Keratinocyte (primary cell): ENCODE results near the gene S100PBP. TPM values are rescaled to one million over a fixed set of nuclear protein-coding genes. Genes with fewer than 3 reads are reported as not detected.
A peak's percentile ranks its signal among the peaks of the same experiment; 100 is the strongest.

Experiments used
- DNase-seq: peaks from one replicate; pipeline ENCODE4 v3.0.0-alpha.2; 2011; ENCODE audit warnings: low read depth, missing footprints, low spot score
- FAIRE-seq: peaks from 2 replicates; lab custom pipeline; 2011; peaks lifted over from hg19 to GRCh38; lab: Jason Lieb, UNC
- H2AFZ ChIP-seq: 2 replicates; pipeline ENCODE4 v1.6.0; 2012; ENCODE audit warnings: low read length, control low read depth, inconsistent platforms; ENCODE audit not compliant: control insufficient read depth
- H3K27ac ChIP-seq: 2 replicates; pipeline ENCODE4 v1.5.1; 2011; ENCODE audit warnings: low read length; ENCODE audit not compliant: control insufficient read depth, insufficient read depth
- H3K27me3 ChIP-seq: 3 replicates; pipeline ENCODE4 v1.6.0; 2011; ENCODE audit warnings: low read length; ENCODE audit not compliant: control insufficient read depth, insufficient read depth; ENCODE audit errors: extremely low read depth
- H3K36me3 ChIP-seq, 2 experiments: 2 replicates in 1 of 2; 3 replicates in 1 of 2; pipeline ENCODE4 v1.5.1; 2011; ENCODE audit warnings: low read length in 2 of 2, mild to moderate bottlenecking in 1 of 2; ENCODE audit not compliant: control insufficient read depth in 2 of 2, insufficient read depth in 2 of 2; ENCODE audit errors: extremely low read depth in 1 of 2
- H3K4me1 ChIP-seq: 3 replicates; pipeline ENCODE4 v1.5.1; 2011; ENCODE audit warnings: low read length; ENCODE audit not compliant: control insufficient read depth, insufficient read depth; ENCODE audit errors: extremely low read depth
- H3K4me2 ChIP-seq: 3 replicates; pipeline ENCODE4 v1.6.0; 2011; ENCODE audit warnings: low read depth, low read length; ENCODE audit not compliant: control insufficient read depth, insufficient read depth; ENCODE audit errors: extremely low read depth
- H3K4me3 ChIP-seq, 3 experiments: fragments of 200-600 bp in 1 of 3; sonication (generic) in 1 of 3; 2 replicates in 2 of 3; 3 replicates in 1 of 3; pipeline ENCODE4 v1.5.1; 2011 to 2016; ENCODE audit warnings: low read length in 3 of 3, mild to moderate bottlenecking in 3 of 3, control low read depth in 2 of 3, inconsistent platforms in 1 of 3, low read depth in 1 of 3, mixed read lengths in 1 of 3, mixed run types in 1 of 3, moderate library complexity in 1 of 3; ENCODE audit not compliant: control insufficient read depth in 2 of 3, insufficient read depth in 2 of 3; ENCODE audit errors: extremely low read depth in 1 of 3
- H3K79me2 ChIP-seq: 2 replicates; pipeline ENCODE4 v1.6.0; 2012; ENCODE audit warnings: low read length; ENCODE audit not compliant: control insufficient read depth, insufficient read depth
- H3K9ac ChIP-seq: 3 replicates; pipeline ENCODE4 v1.6.0; 2011; ENCODE audit warnings: low read length; ENCODE audit not compliant: control insufficient read depth, insufficient read depth; ENCODE audit errors: extremely low read depth
- H3K9me1 ChIP-seq: 3 replicates; pipeline ENCODE4 v1.6.0; 2011; ENCODE audit warnings: low read length; ENCODE audit not compliant: control insufficient read depth, insufficient read depth; ENCODE audit errors: extremely low read depth
- H3K9me3 ChIP-seq: 2 replicates; pipeline ENCODE4 v1.5.1; 2012; ENCODE audit warnings: low read depth, low read length; ENCODE audit not compliant: control insufficient read depth
- H4K20me1 ChIP-seq: 3 replicates; pipeline ENCODE4 v1.6.0; 2011; ENCODE audit warnings: low read length; ENCODE audit not compliant: control insufficient read depth, insufficient read depth; ENCODE audit errors: extremely low read depth
- EZH2 ChIP-seq: IDR thresholded peaks from one replicate; pipeline ENCODE4 v1.6.1; 2012; ENCODE audit warnings: inconsistent platforms, mild to moderate bottlenecking, low read length, moderate library complexity
- dilution Hi-C: fragments of 300-500 bp; cut with MboI; formaldehyde crosslinking; loops from one replicate; pipeline ENCODE4 v1.7.0; 2020; ENCODE audit warnings: low sequenced_read_pairs; ENCODE audit not compliant: extremely low pct_ligation_motif_present
- polyA plus RNA-seq, 5 experiments: library from polyadenylated mRNA; depleted of rRNA in 3 of 5; stranded (reverse) in 3 of 5; stranded (forward) in 1 of 5; unstranded in 1 of 5; fragments of >200 nt; gene quantifications; 1 replicate in 1 of 5; 2 replicates in 3 of 5; 3 replicates in 1 of 5; pipeline versions ENCODE4 v1.2.1 to v1.2.3, GENCODE V29; 2011 to 2012; ENCODE audit warnings: missing spikeins in 2 of 5, low read depth in 1 of 5, low replicate concordance in 1 of 5
- TF ChIP-seq, protein P1 (sequence below), 3 experiments: IDR thresholded peaks in 1 of 3; conservative IDR thresholded peaks in 1 of 3; optimal IDR thresholded peaks in 1 of 3; 2 replicates in 2 of 3; 3 replicates in 1 of 3; pipeline versions ENCODE3 to v1.5.1; 2011; ENCODE audit warnings: low read length in 3 of 3, mild to moderate bottlenecking in 3 of 3, moderate library complexity in 2 of 3, control low read depth in 1 of 3, inconsistent platforms in 1 of 3; ENCODE audit not compliant: insufficient read depth in 2 of 3; ENCODE audit errors: extremely low read depth in 1 of 3

The S100PBP gene
- polyA plus RNA-seq, 1 donor (not counting 4 experiments of a cell fraction or from before 2014, with no cell fraction given), result 29.0 TPM

DNA sequence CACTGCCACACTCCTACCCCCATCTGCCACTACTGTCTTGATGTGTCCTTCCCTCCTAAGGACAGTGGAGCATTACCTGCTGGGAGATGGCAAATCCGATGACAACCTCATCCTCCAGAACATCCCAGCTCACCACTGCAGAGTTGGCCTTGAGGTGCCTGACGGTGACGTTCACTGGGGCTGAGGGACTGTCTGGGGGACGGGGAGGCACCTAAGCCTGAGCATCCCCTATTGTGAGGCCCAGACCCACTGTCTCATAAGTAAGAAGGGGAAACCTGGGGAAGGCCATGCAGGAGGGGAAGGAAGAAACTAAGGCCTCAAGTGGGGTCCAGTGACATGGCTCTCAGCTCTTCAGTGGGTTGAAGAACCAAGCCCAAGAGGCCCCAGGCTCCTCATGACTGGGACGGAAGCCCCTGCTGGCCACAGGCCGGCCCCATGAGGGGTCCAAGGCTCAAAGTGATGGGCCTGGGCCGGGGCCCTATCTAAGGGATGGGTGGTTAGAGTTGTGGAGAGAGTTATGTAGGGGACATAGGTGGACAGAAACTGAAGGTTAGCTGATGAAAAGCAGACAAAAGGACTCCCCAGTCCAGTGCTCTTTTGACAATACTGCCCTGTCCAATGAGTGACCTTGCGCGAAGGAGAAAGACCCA is 51.5 kb downstream of the S100PBP start:
- TF ChIP-seq, protein P1, sequence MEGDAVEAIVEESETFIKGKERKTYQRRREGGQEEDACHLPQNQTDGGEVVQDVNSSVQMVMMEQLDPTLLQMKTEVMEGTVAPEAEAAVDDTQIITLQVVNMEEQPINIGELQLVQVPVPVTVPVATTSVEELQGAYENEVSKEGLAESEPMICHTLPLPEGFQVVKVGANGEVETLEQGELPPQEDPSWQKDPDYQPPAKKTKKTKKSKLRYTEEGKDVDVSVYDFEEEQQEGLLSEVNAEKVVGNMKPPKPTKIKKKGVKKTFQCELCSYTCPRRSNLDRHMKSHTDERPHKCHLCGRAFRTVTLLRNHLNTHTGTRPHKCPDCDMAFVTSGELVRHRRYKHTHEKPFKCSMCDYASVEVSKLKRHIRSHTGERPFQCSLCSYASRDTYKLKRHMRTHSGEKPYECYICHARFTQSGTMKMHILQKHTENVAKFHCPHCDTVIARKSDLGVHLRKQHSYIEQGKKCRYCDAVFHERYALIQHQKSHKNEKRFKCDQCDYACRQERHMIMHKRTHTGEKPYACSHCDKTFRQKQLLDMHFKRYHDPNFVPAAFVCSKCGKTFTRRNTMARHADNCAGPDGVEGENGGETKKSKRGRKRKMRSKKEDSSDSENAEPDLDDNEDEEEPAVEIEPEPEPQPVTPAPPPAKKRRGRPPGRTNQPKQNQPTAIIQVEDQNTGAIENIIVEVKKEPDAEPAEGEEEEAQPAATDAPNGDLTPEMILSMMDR (optimal IDR thresholded peaks at IDR 0.05 in 1 of 3, IDR thresholded peaks at IDR 0.05 in 1 of 3, conservative IDR thresholded peaks at IDR 0.05 in 1 of 3; ENCODE audit: extremely low read depth in 1 of 3, insufficient read depth in 2 of 3, low read length in 3 of 3), result no peak
- TF ChIP-seq EZH2, result no peak
- no peak overlapping the region for H3K27ac ChIP-seq
- FAIRE-seq (no peak), DNase-seq (no peak)
- H3K9me1 ChIP-seq, result no peaks in the 10 kb centered on the region
- H3K27me3 ChIP-seq, result peaks cover 24% of the 10 kb centered on the region
- no peaks in the 10 kb centered on the region for H3K36me3 ChIP-seq
- H3K9ac ChIP-seq, result no peak overlapping the region
- H3K4me1 ChIP-seq, result no peaks in the 10 kb centered on the region
- no peaks in the 10 kb centered on the region for H3K79me2 ChIP-seq
- H4K20me1 ChIP-seq, result no peaks in the 10 kb centered on the region
- dilution Hi-C loops, result no loop called here
- no peak overlapping the region for H3K4me2 ChIP-seq
- no peaks in the 10 kb centered on the region for H3K9me3 ChIP-seq
- no peak overlapping the region for H3K4me3 ChIP-seq
- H2AFZ ChIP-seq, result no peak overlapping the region

DNA sequence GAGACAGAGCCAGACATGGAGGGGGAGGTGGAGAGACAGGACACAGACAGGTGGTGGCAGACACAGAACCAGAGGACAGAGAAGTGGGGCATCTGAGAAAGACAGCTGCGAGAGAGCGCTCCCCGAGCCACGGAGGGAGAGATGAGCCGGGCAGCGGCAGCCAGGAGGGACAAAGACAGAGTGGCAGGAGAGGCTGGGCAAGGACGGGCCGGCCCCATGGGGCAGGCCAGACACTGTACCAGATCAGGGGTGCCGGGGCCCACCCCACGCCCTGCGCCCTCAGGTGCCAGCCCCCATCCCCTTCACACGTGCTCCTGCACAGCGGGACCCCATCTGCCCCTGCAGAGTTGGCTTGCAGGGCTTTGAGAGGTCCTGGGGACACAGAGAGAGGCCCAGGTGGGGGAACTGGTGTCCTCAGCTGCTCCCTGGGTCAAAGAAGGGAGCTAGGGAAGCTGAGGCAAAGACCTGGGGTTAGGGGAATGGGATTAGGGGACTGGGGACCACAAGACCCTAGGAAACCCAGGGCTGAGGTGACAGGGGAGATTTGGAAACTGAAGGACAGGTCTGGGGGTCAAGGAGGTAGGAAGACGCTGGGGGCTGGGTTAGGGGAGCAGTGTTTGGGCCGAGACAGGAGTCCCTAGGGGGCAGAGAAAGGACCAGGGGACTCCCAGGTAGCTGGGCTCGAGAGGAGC is 52.6 kb downstream of the S100PBP start:
- Histone ChIP-seq H3K36me3 (no peaks in the 10 kb centered on the region), H3K27ac (no peak overlapping the region), H3K9me3 (no peaks in the 10 kb centered on the region), H3K4me2 (no peak overlapping the region), H3K9me1 (no peaks in the 10 kb centered on the region), H2AFZ (no peak overlapping the region), H3K79me2 (no peaks in the 10 kb centered on the region), H3K27me3 (peaks cover 24% of the 10 kb centered on the region), H3K4me3 (peak overlapping the region in 1 of 3 experiments; percentile 20), H3K9ac (no peak overlapping the region), H4K20me1 (no peaks in the 10 kb centered on the region), H3K4me1 (no peaks in the 10 kb centered on the region)
- dilution Hi-C loops, result no loop called here
- no peak for DNase-seq
- no peak for FAIRE-seq
- peak; percentile 62 for TF ChIP-seq EZH2
- TF ChIP-seq, protein P1 (optimal IDR thresholded peaks at IDR 0.05 in 1 of 3, IDR thresholded peaks at IDR 0.05 in 1 of 3, conservative IDR thresholded peaks at IDR 0.05 in 1 of 3; ENCODE audit: extremely low read depth in 1 of 3, insufficient read depth in 2 of 3, low read length in 3 of 3), result no peak
